Skin epidermis (tissue), 12 donors: ENCODE measurements around the gene TMCO1.
"Not testable (repeated sequence)": the region's sequence is repeated elsewhere in the genome, so short reads cannot be mapped to it uniquely, and the experiment has no call there.

Experiments
- H3K27ac ChIP-seq, 21 experiments: fragments of 200-600 bp; sonication (generic) in 11 of 21; one replicate each; pipeline ENCODE4 v1.5.0; 2020; ENCODE audit warnings: mild to moderate bottlenecking in 3 of 21, inconsistent platforms in 2 of 21, moderate library complexity in 2 of 21
- H3K4me3 ChIP-seq, 7 experiments: fragments of 200-600 bp; sonication (generic) in 2 of 7; one replicate each; pipeline ENCODE4 v1.5.0; 2020; ENCODE audit warnings: inconsistent platforms in 2 of 7, mild to moderate bottlenecking in 2 of 7, moderate library complexity in 1 of 7

TMCO1 gene

DNA sequence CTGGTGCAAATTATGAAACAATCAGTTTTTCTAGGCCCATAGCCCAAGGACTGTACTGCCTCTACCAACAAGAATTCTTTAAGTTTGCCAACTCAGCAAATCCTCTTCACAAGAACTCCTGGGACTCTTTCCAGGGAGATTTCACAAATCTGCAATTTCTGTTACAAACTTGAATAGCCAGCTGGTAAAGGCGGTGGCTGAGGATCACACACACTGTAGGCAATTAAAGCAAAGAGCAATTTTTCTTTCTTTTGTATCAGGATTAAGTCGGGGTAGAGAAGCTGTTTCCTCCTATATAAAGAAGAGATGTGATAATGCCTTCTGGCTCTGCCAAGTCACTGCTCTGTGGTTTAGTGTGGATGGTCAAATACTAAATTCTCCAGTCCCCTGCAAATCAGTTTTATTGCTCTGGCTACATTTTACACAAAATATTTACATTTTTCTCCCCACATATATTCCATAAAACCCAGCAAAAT lies 72.0 kb downstream of the TMCO1 start:
- Histone ChIP-seq H3K4me3 (peak overlapping the region in 5 of 7 experiments; percentile 64 to 88 (median 79)), H3K27ac (peak overlapping the region in 16 of 21 experiments; percentile 15 to 99 (median 84))

DNA sequence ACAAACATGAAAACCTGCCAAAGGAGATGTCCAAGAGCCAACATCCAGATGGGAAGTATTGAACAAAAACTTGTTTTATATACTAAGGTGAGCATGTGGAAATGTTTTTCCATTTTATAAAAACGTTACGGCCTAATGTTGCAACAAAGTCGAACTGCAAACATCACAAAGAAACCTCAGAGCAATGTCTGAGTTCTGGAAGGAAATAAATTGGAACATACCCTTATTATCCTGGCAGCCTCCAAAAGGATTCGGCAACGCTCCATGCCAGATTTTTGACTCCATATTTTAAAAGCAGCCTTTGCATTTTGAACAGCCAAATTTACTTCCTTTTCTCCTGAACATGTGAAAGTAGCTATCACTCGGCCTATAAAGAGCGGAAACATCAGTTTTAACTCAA lies 73.6 kb downstream of the TMCO1 start:
- H3K27ac ChIP-seq, result peak overlapping the region in 7 of 21 experiments; percentile 5 to 95 (median 40)
- H3K4me3 ChIP-seq, result no peak overlapping the region

DNA sequence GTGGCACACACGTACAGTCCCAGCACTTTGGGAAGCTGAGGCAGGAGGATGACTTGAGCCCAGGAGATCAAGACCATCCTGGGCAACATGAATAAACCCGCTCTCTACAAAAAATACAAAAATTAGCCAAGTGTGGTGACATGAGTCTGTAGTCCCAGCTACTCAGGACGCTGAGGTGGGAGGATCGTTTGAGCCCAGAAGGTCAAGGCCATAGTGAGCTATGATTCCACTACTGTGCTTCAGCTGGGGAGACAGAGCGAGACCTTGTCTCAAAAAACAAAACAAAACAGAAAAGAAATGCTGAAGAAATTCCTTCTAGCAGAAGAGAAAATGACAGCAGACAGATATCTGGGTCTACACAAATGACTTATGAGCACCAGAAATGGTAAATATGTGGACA lies 80.6 kb downstream of the TMCO1 start:
- H3K4me3 ChIP-seq, result no peak overlapping the region
- H3K27ac ChIP-seq, result no peak overlapping the region

DNA sequence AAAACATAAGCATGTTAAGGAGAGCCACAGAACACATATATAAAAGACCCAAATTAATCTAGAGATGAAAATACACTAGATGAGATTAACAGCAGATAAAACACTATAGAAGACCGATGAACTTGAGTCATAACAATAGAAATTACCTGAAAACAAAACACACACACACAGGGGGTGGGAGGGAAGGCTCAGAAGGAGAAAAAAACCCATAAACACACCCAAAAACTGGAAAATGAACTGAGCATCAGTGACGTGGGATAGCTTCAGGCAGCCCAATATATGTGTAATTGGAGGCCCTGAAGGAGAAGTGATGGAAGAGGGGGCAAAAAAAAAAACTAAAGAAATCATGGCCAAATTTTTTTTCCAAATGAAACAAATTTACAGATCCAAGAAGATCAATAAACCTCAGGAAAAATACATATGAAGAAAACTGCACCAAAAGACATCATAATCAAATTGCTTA lies 81.7 kb downstream of the TMCO1 start:
- H3K27ac ChIP-seq, result no peak overlapping the region
- H3K4me3 ChIP-seq, result no peak overlapping the region

DNA sequence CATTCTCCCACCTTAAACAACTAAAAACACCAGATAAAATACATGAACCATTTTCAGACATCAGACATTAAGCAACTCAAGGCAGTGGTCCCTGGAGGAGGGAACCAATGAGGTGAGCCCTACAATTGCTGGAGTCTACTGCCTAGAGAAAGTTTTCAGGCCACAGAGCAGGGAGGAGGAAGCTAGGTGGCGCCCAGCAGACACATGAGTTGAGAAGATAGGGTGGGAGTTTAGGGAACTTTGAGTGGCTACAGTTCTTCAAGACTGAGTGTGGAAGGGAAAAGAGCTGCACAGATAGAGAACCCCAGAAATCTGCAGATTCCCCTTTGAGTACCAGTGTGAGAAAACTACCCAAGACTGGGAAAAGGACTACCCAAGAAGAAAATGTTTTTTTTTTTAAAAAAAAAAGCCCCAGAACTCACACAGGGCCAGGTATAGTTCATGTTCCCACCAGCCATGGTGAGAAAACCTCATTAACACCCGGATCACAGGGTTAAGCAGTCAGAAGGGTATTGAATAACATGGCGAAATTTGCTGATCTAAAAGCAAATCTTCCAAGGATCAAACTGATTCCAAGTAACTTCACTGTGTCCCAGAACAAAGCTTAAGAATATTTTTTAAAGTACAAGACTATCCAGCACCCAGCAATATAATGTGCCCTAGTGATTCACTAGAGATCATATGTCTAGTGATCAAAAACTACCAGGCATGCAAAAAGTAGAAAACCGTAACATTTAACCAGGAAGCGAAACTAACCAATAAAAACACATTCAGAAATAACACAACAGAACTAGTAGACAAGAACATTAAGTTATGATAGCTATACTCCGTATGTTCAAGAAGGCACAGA lies 82.3 kb downstream of the TMCO1 start:
- peak overlapping the region in 1 of 21 experiments; percentile 52 for H3K27ac ChIP-seq

DNA sequence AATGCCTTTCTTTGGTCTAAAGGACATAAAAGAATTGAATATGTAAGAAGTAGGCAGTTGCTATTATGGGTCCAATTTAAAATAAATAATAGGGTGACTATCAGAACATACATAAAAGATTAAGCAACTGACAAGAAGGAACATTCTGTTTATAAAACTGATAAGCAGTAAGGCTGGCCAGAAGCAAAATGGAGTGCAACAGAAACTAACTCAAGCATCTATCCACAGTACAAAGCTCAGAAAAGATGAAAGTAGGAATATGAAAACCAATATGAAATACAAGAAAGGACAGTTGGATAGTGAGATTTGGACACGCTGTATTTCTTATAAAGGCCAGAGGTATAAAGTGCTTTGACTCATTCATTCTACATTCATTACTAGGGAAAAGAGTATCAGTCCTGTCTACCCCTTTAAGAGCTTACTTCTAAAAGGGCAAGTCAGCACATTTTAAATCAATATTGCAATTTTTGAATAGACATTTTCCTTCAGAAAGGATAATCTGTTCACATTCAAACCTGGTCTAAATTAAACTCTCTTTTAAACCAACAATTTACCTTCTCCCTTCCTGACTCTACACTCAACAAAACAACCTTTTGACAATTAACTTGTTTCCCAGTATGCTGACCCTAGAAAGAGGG lies 84.7 kb downstream of the TMCO1 start:
- H3K27ac ChIP-seq, result no peak overlapping the region
- no peak overlapping the region for H3K4me3 ChIP-seq

More for the DNA sequence above, 82.3 kb downstream of the TMCO1 start:
- H3K4me3 ChIP-seq, result no peak overlapping the region

GRCh38 chr1:165680773-165681172 lies 87.9 kb downstream of the TMCO1 start:
- not testable (repeated sequence) for H3K4me3 ChIP-seq, H3K27ac ChIP-seq

DNA sequence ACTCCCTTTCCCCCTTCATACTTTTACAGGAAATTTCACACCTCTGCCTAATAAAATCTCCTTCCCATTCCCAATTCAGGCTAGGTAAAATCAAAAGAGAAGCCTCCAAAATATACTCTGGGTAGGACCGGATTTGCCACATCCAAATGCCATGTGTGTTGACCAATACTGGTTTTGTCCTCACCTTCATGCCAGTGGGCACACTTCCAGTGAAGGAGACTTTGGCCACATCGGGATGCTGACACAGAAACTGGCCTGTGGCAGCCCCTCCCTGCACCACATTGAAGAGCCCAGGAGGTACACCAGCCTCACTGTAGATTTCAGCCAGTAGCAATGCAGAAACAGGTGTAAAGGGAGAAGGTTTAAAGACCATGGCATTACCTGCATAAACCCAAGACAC lies 88.4 kb downstream of the TMCO1 start:
- Histone ChIP-seq H3K27ac (no peak overlapping the region), H3K4me3 (no peak overlapping the region)

DNA sequence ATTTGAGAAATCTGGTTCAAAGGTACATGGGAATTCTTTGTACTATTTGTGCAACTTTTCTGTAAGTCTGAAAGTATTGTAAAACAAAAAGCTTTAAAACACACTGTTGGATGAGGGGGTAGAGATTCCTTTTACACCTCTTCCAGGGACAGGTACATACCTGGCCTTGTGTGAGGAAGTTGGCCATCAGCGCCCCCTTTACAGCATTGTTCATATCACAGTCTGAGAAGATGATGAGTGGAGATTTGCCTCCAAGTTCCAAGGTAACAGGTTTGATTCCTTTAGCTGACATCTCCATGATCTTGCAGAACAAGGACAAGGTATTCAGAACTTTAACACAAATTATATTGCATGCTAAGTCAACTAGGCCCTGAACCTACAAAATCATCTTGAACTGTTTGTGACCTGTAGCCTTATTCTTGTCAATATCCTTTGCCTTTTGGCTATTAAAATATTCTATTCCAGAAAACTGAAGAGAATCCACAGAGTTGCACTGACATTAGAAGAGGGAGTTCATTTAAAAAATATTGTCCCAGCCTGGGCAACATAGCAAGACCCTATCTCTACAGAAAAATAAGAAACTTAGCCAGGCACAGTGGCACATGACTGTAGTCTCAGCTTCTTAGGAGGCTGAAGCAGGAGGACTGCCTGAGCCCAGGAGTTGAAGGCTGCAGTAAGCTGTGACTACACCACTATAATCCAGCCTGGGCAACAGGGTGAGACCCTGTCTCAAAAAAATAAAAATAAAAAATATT lies 89.2 kb downstream of the TMCO1 start:
- H3K27ac ChIP-seq, result no peak overlapping the region
- H3K4me3 ChIP-seq, result no peak overlapping the region

DNA sequence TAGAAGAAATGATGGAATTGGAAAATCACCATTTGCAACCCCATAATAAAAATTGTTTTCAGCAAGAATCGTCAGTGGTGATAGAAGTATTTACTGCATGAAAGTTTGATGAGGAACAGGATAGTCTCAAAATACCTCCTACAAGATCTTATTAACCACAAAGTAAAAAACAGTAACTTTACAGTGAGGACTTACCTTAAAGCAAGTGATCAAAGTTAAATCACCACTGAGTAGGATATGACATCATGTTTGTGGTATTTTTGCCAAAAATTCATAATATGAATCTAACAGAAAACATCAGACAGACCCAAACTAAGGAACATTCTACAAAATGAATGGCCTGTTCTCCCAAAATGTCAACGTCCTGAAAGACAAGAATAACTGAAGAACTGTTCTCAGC lies 90.2 kb downstream of the TMCO1 start:
- Histone ChIP-seq H3K27ac (no peak overlapping the region), H3K4me3 (no peak overlapping the region)
